Pons (tissue), 1 donor: ENCODE results near the gene DPP10.
"Not testable (repeated sequence)": the region's sequence is repeated elsewhere in the genome, so short reads cannot be mapped to it uniquely, and the experiment has no call there.

Experiments
- DNase-seq: peaks from one replicate; pipeline ENCODE4 v3.0.0-alpha.2; 2016; ENCODE audit warnings: low spot score

DPP10 gene

DNA sequence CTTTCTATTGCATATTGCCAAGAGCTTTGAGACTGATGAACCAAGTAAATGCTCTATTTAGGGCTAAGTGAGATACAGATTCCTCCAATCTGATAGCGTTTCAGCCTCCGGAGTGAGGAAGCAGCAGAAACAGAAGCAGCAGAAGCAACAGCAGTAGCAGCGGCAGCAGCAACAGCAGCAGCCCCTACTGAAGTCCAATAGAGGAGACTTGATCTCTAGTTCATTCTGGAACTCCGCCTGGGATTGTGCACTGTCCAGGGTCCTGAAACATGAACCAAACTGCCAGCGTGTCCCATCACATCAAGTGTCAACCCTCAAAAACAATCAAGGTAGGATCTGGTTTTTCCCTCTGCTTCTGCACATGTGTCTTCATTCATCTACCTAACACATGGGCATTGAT, at the start of gene DPP10:
DPP10 (plus strand) TSS at position 132 of the 400 bp plus-strand sequence.
- peak; percentile 15 for DNase-seq

DNA sequence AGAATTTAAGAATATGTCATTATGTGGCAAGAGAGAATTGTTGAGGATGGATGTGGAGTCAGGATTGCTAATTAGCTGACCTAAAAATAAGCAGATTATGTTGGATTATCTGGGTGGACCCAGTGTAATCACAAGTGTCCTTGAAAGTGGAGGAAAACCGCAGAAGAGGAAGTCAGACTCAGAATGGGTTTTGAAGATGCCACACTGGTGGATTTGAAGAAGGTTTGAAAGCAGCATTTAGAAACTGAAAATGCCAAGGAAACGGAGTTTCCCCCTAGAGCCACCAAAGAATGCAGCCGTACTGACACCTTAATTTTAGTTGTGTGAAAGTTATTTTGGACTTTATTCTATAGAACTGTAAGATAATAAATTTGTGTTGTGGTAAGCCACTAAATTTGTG, 41.6 kb upstream of the DPP10 start:
- peak; percentile 6 for DNase-seq

DNA sequence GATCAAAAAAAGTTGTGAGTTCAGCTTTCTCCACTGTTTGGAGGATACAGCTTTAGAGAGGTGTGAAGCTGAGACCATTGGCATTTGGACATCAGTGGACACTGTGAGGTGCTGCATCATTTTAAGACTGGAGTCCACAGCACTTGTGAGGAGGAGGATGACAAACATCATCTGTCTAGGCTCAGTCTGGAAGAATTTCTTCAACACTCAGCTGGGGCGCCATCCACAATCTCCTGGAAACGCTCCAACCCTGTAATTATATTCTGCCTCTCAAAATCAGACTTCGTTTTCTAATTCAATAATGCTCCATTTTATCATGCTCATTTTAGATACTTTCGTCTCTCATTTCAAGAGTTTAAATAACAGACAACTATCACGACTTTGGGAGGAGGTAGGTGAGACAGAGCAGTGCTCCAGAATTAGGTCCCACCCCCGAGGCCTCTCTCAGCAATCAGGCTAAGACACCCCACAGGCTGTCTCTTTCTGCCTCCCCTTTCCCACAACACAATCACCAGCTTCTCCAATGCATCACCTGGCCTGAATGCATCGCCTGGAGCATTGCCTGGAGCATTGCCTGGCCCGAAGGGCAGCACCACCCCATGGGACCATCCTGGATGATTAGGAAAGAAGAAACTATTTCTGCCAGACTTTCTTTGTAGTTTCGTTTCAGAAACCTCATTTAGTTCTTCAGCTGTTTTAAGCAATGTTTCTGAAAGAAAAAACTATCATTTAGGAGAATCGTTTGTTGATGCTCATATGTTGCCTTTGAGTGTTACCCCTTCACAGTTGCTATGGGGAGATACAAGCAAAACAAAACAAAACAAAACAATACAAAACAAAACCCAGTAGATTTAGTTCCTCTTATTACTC, 37.0 kb upstream of the DPP10 start:
- DNase-seq: no peak

DNA sequence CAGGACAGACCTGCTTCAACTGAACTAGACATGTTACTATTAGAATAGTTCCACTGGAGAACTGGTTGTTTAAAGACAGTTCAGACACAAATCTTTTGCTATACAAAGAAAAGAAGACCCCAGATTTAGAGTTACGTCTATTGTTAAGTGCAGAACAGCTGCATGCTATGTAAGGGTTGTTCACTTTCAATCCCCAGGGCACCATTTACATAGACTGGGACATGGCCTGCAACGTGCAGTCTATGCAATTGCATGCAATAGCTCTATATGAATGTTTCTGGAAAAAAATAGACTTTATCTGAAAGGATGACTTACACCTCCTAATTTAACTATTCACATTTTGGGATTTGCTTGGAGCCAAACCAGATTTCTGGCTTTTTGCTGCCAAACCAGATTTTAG, 36.1 kb upstream of the DPP10 start:
- DNase-seq: no peak

DNA sequence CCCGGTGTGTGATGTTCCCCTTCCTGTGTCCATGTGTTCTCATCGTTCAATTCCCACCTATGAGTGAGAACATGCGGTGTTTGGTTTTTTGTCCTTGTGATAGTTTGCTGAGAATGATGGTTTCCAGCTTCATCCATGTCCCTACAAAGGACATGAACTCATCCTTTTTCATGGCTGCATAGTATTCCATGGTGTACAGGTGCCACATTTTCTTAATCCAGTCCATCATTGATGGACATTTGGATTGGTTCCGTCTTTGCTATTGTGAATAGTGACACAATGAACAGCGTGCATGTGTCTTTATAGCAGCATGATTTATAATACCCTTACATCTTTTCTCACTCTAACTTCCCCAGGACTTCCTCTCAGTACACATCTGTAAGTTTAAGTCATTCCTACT, 35.1 kb upstream of the DPP10 start:
- DNase-seq: not testable (repeated sequence)

DNA sequence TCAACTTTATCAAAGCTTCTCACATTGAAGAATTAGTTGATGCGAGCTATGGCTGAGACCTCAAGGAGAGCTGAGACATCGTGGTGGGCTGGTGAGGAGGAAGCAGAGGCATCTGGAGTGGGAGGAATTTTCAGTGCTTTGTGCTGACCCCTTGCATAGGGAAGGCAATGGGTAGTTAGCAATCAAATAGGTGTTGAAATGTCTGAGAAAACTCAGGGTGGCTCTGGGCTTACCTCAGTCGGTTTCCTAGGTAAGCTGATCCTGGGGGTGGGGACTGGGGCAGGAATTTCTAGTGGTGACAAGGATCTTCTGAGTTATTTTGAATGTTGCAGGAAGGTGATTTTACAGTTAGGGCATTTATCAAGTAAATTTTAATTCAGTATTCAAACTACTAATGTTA, 20.7 kb upstream of the DPP10 start:
- DNase-seq: no peak

DNA sequence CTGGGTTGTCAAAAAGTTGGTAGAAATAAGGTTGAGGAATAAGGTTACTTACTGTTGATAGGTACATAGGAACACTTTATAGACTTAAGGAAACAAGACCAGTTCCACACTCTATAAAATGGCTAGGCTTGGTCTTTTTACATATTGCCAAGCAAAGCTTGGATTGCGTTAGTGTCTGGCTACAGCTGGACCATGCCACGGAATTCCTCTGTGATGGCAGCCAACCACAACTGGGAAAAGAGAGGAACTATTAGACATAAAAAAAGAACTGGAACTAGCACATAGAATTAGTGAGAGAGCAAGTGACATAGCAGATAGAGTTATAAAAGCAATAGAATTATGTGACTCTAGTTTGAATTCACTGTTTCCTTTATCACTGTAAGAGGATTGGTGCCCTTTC, 17.7 kb upstream of the DPP10 start:
- DNase-seq: no peak

DNA sequence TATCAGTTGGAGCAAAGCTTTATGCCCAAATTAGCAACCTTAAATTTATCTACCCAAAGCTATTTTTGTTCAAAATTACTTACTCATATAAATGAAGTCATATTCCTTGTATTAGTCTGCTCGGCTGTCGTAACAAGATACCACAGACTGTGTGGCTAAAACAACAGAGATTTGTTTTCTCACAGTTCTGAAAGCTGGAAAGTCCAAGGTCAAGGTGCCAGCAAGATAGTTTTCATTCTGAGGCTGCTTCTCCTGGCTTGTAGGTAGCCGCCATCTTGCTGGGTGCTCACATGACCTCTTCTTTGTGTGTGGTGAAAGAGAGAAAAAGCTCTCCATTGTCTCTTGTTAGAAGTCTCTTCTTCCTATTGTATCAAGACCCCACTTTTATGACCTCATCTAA, 15.7 kb upstream of the DPP10 start:
- DNase-seq: no peak

DNA sequence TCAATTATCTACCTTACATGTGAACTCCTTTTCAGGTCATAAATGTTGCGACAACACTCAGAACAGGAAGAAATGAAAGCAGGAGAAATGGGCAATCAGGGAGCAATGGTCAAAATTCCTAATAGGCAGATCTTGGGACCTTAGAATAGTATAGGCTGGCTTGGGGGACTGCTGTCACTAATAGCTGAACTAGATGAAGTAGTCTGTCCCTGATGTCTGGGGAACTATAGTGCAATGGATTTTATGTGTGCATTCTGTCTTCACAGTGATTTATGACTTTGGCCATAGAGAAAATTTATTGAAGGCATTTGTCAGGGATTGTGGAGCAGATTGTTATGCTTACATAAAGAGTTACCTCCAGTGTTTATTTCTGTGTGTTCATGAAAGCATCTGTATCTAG, 6.1 kb upstream of the DPP10 start:
- no peak for DNase-seq

DNA sequence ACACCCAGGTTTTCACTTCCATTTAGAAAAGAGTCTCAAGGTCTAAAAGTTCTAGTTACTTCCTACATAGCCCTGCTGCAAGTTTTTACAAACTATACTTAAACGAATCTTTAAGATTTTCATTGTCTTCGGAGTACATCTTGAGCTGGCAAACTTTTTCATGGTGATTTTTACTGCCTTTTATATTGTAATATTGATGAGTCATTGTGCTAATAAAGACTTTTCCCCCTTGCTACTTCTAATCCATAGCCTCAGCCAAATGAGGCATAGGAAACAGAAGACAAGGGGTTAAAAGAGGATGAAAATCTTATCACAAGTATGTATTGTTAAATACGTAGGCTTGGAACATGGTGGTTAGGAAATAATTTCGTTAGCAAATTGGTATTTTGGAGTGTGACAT, 4.1 kb downstream of the DPP10 start:
- no peak for DNase-seq

DNA sequence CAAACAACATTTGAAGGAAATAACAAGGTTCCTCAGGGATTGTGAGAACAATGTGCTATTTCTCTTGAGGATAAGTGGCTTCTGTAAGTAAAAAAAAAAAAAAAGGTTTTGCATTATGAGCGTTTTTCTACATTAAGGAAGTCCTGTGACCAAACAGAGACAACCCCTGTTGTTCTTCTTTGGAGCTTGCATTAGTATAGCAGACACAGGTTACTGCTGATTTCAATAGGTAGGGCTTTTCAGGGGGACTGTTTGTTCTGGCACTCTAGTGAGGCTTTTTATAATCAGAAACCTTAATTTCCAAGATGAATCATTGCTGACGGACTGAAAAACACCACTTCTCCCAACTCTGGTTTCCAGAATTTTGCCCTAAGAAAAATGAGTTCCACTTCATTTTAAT, 8.2 kb downstream of the DPP10 start:
- no peak for DNase-seq

DNA sequence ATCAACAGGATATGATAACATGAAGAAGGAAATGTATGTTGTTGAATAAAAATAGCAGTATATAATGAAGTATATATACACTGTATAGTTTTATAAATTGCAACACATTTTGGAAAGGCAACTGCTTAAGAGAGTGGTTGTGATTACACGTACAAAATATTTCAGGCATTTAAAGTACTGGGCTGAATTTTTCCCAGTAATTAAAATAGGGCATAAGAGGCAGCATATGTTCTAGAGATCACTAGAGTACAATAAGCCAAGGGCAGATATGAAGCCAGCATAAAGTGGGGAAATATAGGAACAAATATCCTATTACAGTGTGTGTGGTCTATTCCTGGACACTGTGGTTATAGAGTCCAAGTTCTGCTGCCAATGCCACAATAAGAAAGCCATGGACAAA, 14.1 kb downstream of the DPP10 start:
- no peak for DNase-seq

DNA sequence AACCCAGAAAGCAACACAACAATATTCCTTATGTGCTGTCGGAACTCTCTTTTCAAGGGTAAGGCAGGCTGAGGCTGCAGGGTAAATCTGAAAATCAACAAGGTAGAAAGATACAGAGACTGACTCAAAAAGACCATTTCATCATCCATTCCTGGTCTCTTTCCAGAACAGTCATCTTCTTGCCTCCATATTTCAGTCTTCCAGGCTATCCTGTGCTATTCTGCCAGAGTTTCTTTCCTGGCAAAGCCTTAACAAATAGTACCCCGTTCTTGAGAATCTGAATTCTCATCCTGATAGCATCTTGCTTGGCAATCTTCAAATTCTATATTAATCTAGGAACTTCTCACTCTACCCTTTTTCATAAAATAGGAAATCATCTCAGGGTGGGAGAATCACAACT, 15.5 kb downstream of the DPP10 start:
- DNase-seq: no peak

DNA sequence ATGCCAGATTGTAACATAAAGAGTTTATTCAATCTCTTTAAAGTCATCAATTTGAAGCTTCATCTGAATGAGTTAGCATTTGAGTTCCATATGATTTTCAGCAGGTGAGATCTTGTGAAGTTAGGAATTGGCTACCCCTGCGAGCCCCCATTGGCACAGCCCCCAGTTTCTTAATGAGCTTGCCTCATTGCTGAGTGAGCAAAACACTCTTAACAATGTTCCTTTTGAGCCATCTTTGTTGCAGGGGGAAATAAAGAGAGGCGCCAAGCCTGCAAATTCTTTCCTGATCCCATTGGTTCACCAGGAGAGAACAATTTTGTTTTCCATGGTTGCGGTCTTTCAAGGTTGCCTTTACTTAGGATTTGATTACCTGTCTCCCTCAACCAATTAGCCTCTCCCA, 18.7 kb downstream of the DPP10 start:
- peak; percentile 14 for DNase-seq

DNA sequence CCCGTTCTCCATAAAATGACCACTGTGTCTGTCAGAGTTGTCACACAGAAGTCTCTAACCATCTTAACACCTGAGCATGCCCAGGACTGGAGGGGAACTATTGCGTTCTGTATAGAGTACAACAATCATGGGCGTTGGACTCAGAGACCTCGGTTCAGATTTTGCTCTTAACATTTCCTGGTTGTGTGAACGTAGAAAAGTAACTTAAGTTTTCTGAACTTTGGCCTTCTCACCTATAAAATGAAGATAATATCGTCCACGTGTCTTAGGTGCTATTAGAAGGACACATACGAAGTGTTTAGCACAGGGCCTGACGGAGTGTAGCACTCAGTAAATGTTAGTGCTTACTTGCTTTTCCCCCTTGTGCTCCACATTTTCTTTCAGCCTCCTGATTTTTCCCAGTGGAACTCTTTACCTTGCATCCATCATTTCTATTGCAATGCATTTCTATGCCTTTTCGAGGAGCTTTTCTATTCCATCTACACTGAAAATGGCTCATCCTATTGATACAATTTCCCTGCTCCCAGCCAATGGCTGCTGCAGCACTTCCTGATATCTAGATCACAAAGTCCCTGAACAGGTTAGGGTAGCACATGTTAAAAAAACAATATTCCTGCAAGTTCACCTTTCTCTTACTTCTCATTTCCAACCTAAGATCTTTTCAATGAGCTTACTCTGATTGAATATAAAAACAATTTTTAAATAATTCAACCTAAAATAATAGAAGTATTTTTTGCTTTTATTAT, 22.7 kb downstream of the DPP10 start:
- DNase-seq: no peak

DNA sequence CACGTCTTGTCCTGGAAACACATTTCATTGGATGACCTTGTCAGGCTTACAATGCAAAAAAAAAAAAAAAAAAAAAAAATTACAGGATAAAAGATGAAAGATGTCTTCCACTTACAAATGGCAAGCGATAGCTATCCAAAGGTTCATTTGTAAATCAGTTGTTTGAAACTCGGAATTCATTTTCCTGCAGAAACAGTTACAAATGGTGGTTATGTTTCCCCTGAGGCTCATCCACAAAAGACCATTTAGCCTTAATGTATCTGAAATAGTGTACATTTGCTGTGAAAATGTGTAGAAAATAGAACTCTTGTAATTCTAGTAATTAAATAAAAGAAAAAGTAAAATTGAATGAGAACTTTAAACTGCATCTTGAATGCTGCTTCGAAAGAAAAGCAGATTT, 25.9 kb downstream of the DPP10 start:
- no peak for DNase-seq

DNA sequence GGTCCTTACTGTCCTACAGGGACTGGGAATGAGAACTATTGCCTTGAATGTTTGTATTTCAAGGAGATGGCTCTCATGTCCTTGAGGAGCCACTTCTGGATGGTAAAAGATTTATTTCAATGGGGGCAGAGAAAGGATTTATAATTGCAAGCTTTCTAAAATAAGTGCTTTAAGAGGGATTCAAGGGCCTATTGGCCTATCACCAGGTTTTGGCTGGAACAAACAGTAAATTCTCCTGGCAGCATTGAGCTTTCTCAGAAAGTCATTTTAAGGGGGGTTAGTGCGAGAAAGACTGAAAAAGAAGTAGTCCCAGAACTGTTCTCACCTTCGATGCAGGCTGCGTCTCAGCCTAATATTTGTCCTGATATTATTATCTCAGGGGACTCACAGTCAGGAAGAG, 29.8 kb downstream of the DPP10 start:
- DNase-seq: peak; percentile 1

DNA sequence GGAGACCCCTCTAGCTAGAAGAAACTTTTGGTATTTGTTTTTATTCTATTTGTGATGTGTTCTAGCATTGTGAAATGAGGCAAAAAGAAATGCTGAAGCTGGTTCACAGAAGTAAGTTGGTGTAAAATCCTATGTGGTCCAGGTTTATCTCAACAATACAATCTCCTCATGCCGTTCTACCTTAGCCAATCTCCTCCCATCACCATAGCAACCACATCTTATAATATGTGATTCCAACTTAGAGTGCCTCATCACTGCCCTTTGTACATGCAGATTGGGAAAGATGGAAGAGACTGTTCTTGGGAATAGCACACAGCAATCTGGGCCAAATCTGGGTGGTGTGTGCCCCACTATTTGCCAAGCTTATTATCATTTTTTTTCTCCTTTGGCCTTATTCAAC, 30.3 kb downstream of the DPP10 start:
- DNase-seq: no peak

DNA sequence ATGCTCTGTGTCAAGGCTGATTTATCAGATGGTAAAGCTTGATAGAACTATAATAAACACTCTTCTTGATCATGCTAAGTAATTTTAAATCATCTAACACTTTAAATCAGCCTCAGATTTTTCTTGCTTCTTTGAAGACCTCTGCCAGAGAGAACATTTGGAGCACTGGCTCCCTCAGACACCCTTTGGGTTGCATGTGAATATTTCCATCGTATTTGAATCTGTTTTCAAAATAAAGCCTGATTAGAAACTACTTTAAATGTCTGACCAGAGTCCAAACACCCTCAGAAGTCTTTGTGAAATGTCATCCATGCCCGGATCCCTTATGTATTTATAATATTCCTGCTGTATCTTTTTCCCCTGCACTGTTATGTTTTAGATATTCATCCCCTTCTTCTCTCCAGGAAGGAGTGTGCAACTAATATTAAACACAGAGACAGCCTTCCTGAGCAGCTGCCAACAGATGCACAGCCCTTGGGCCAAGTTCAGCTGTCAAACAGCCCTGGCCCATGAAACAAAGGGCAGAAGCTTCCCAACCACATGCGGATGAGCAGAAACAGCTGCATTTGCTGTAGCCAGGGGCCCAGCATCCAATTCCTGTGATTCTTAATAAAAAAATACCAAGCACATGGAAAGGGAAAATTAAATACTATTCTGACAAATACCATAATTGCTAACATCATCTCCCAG, 46.5 kb downstream of the DPP10 start:
- no peak for DNase-seq

DNA sequence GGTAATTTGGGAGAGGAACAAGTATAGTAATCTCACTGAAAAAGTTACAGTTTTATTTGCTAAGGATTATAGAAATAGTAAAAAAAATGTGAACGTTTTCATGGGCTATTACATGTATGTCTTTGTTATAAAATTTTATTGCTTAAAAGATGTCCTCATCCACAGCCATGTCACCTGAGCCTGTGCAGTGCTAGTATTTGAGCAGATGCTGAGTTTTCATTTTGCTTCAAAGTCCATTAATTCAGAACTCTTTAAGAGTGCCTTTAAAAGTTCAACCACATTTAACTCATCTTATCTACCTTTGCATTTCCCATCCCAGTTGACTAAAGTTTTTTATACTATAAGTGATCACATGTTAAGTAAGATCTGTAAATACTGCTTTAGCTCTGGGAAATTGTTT, 52.6 kb downstream of the DPP10 start:
- no peak for DNase-seq

DNA sequence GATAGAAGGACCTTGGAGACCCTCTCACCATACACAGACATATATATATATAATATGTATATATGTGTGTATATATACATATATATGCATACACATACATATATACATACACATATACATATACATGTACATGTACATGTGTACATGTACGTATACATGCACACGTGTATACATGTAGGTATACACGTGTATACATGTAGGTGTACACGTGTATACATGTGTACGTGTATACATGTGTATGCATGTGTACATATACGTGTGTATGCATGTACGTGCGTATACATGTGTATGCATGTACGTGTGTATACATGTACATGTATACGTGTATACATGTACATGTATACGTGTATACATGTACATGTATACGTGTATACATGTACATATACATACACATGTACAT, 54.5 kb downstream of the DPP10 start:
- no peak for DNase-seq

DNA sequence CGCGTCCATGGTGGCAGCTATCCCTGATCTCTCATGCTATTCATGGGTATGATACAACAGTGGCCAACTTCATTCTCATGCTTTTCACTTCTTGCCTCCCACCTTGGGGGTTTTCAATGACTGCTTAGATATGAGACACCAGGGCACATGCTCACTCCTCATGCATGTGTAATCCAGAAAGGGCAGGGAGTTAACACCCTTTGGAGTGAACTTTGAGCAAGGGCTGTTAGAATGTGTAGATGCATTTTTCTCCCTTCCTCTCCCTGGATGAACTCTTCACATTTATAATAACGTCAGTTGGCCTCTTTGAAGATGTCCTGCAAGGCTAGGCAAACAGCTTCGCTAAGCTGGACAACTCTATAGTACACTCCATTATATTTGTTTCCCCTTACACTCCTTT, 56.7 kb downstream of the DPP10 start:
- DNase-seq: no peak

DNA sequence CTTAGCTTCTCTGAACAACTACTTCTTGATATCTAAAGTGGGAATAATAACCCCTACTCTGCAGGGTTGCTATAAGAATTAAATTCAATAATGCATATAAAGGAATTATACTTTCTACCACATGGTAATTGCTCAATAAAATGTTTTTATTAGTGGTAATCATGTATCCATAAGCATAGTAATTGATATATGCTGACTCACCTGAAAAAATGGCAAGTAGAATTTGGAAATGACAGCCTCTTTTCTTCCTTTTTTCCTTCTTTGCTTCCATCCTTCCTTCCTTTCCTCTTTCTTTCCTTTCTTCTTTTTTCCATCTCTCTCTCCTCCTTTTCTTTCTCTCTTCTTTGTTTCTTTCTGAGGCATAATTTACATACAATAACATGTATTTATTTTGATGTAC, 65.3 kb downstream of the DPP10 start:
- DNase-seq: no peak
